HG03135 (cell line): ENCODE data around the gene RAD18.

Experiments
- ATAC-seq: cut with Tn5 transposase; IDR thresholded peaks from one replicate; pipeline ENCODE4 v1.9.1; 2021; ENCODE audit warnings: mild to moderate bottlenecking, moderate library complexity; ENCODE audit not compliant: unreplicated experiment

Gene RAD18

GRCh38 chr3:8870134-8870533 lies 93.1 kb downstream of the RAD18 start:
- ATAC-seq: no peak

- no peak for ATAC-seq
Observed at GRCh38 chr3:8869613-8870012, 93.7 kb downstream of the RAD18 start.

GRCh38 chr3:8868996-8869395 lies 94.3 kb downstream of the RAD18 start:
- no peak for ATAC-seq

- ATAC-seq: no peak
Observed at GRCh38 chr3:8867646-8868045, 95.6 kb downstream of the RAD18 start.

GRCh38 chr3:8865697-8866096 lies 97.6 kb downstream of the RAD18 start:
- ATAC-seq: no peak

- ATAC-seq: no peak
Observed at GRCh38 chr3:8864402-8865350, 98.6 kb downstream of the RAD18 start.

- ATAC-seq: no peak
Observed at GRCh38 chr3:8863891-8864290, 99.4 kb downstream of the RAD18 start.

- no peak for ATAC-seq
Observed at GRCh38 chr3:8857720-8858367, 105.4 kb downstream of the RAD18 start.

GRCh38 chr3:8856721-8857120 lies 106.6 kb downstream of the RAD18 start:
- no peak for ATAC-seq

- no peak for ATAC-seq
Observed at GRCh38 chr3:8856071-8856470, 107.2 kb downstream of the RAD18 start.

GRCh38 chr3:8854656-8855055 lies 108.6 kb downstream of the RAD18 start:
- ATAC-seq: no peak

- ATAC-seq: no peak
Observed at GRCh38 chr3:8853081-8853480, 110.2 kb downstream of the RAD18 start.

- no peak for ATAC-seq
Observed at GRCh38 chr3:8852511-8852910, 110.8 kb downstream of the RAD18 start.

GRCh38 chr3:8851703-8852102 lies 111.6 kb downstream of the RAD18 start:
- no peak for ATAC-seq

- no peak for ATAC-seq
Observed at GRCh38 chr3:8848696-8849131, 114.6 kb downstream of the RAD18 start.

GRCh38 chr3:8847317-8847716 lies 116.0 kb downstream of the RAD18 start:
- ATAC-seq: no peak

- no peak for ATAC-seq
Observed at GRCh38 chr3:8846176-8846575, 117.1 kb downstream of the RAD18 start.

- ATAC-seq: no peak
Observed at GRCh38 chr3:8845641-8846040, 117.6 kb downstream of the RAD18 start.

- ATAC-seq: no peak
Observed at GRCh38 chr3:8843347-8843746, 119.9 kb downstream of the RAD18 start.

- ATAC-seq: no peak
Observed at GRCh38 chr3:8842293-8842692, 121.0 kb downstream of the RAD18 start.

GRCh38 chr3:8841472-8841871 lies 121.8 kb downstream of the RAD18 start:
- ATAC-seq: no peak

- ATAC-seq: no peak
Observed at GRCh38 chr3:8840556-8840955, 122.7 kb downstream of the RAD18 start.
